ENCODE results near the gene NPW. TPM values are rescaled to one million over a fixed set of nuclear protein-coding genes. Genes with fewer than 3 reads are reported as not detected.

Gene NPW
- total and polyA plus RNA-seq, 12 donors = 0.39 to 0.54 TPM; not detected in 10

DNA sequence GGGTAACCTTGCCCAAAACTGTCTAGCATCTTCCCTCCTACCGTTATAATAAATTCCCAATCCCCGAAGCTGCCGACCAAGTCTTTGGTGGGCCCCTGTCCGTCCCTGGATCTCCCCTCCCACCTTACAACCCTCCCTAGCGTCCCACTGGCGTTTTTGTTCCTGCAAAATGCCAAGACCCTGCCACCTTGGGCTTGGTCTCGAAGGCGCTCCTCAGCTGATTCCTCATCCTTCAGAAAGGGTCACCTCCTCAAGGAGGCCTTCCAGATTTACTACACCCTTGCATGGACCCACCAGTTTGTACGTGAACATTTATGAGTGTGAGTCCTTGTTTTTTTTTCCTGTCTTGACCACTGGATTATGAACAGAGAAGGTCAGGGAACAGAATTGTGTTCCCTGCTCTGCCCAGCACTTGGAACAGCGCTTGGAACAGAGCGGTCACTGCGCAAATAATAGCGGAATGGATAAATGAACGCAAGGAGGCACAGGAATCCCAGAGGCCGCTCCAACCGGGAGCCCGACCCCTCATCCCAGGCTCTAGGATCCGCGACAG lies 36.5 kb upstream of the NPW start:
- H3K27me3 ChIP-seq = peaks cover 18 to 56% (median 43%) of the 10 kb centered on the region in 7 donors
- H3K9me3 ChIP-seq = no peaks in the 10 kb centered on the region
- WGBS, 2 donors = 23 to 25% methylated on average over 19 of the region's 19 CpGs
- TF ChIP-seq, protein P1, sequence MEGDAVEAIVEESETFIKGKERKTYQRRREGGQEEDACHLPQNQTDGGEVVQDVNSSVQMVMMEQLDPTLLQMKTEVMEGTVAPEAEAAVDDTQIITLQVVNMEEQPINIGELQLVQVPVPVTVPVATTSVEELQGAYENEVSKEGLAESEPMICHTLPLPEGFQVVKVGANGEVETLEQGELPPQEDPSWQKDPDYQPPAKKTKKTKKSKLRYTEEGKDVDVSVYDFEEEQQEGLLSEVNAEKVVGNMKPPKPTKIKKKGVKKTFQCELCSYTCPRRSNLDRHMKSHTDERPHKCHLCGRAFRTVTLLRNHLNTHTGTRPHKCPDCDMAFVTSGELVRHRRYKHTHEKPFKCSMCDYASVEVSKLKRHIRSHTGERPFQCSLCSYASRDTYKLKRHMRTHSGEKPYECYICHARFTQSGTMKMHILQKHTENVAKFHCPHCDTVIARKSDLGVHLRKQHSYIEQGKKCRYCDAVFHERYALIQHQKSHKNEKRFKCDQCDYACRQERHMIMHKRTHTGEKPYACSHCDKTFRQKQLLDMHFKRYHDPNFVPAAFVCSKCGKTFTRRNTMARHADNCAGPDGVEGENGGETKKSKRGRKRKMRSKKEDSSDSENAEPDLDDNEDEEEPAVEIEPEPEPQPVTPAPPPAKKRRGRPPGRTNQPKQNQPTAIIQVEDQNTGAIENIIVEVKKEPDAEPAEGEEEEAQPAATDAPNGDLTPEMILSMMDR (IDR thresholded peaks at IDR 0.05) = no peak
- peaks cover 11 to 43% (median 30%) of the 10 kb centered on the region in 9 donors for H3K4me1 ChIP-seq
- intact Hi-C loops (cut with DNase I) = loop anchor here in 1 of 10 donors (10.0 kb wide), 1 partner anchor 58 kb away; no protein-coding TSS in a partner anchor
- peak overlapping the region; percentile 65 to 89 (median 81) for H3K27ac ChIP-seq
- H3K36me3 ChIP-seq = peaks cover 0 to 33% (median 18%) of the 10 kb centered on the region in 9 donors
- ATAC-seq = no peak
- DNase-seq = no peak
- H3K4me3 ChIP-seq = peak overlapping the region; percentile 55 to 98 (median 91)

- intact Hi-C loops (cut with DNase I) = loop anchor here in 1 of 10 donors (10.0 kb wide), 1 partner anchor 59 kb away; no protein-coding TSS in a partner anchor
- 0% methylated on average over 95 to 109 of the region's 109 CpGs for WGBS, 2 donors
- TF ChIP-seq, protein P1 (IDR thresholded peaks at IDR 0.05) = peak; percentile 9 to 73 (median 52)
- DNase-seq = peak; percentile 88 to 92
- Histone ChIP-seq H3K9me3 (no peaks in the 10 kb centered on the region), H3K36me3 (peaks cover 0 to 26% (median 12%) of the 10 kb centered on the region in 9 donors), H3K27ac (peak within 1 kb of the TSS; percentile 65 to 89 (median 81)), H3K27me3 (peaks cover 15 to 54% (median 43%) of the 10 kb centered on the region in 7 donors), H3K4me1 (peaks cover 11 to 43% (median 30%) of the 10 kb centered on the region in 9 donors), H3K4me3 (peak within 1 kb of the TSS; percentile 80 to 98 (median 91))
- ATAC-seq = peak; percentile 94 to 98 (median 94)
These were observed 35.8 kb upstream of the NPW start, which contains the start of gene GFER for GRCh38 chr16:1983544-1984346. Gene GFER (plus strand): TSS chr16:1984193. CDS start chr16:1984219, 26 bp downstream.

DNA sequence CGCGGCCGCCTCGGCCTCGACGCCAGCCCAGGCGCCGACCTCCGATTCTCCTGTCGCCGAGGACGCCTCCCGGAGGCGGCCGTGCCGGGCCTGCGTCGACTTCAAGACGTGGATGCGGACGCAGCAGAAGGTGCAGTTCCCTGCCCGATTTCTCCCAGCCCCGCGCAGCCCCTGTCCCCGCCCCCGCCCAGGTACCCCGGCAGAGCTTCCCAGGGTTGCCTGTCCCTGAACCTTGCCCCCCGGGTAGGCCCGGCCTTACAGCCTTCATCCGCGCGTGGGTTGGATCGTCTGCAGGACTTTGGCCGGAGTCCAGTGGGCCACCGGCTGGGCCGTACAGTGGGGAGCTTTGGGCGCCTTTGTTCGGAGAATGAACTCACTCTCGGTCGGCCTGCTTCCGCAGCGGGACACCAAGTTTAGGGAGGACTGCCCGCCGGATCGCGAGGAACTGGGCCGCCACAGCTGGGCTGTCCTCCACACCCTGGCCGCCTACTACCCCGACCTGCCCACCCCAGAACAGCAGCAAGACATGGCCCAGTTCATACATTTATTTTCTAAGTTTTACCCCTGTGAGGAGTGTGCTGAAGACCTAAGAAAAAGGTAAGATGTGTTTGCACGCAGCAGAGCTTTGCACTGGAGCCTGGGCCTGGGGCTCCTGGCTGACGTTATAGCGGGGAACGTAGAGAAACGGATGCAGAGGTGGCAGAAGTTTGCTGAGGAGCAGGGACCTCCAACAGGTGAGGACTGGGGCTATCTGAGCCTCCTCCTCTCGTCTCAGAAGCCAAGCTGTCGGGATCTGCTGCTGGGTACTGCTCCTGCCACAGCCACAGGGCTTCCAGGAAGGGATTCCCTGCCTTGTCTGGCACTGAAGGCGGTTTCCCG lies 35.0 kb upstream of the NPW start:
- H3K4me1 ChIP-seq = peaks cover 11 to 34% (median 28%) of the 10 kb centered on the region in 9 donors
- intact Hi-C loops (cut with DNase I) = loop anchor here in 1 of 10 donors (10.0 kb wide), 1 partner anchor 60 kb away; no protein-coding TSS in a partner anchor

More for the DNA sequence above, 35.0 kb upstream of the NPW start:
- Histone ChIP-seq H3K4me3 (peak overlapping the region; percentile 80 to 98 (median 91)), H3K27me3 (peaks cover 12 to 54% (median 43%) of the 10 kb centered on the region in 7 donors), H3K36me3 (peaks cover 0 to 23% (median 12%) of the 10 kb centered on the region in 9 donors), H3K9me3 (no peaks in the 10 kb centered on the region), H3K27ac (peak overlapping the region; percentile 65 to 89 (median 81))
- TF ChIP-seq, protein P1 (IDR thresholded peaks at IDR 0.05) = no peak
- 10 to 12% methylated on average over 58 of the region's 58 CpGs for WGBS, 2 donors
- no peak for DNase-seq
- ATAC-seq = peak in 6 of 8 donors; percentile 2 to 10 (median 4)
